ENCODE results near the gene POLR3A. TPM values are rescaled to one million over a fixed set of nuclear protein-coding genes. Genes with fewer than 3 reads are reported as not detected.
"Not testable (repeated sequence)": the region's sequence is repeated elsewhere in the genome, so short reads cannot be mapped to it uniquely, and the experiment has no call there.

POLR3A gene
- total RNA-seq, 1 donor from 2014 or later: 16.9 TPM

- intact Hi-C loops (cut with DNase I): no loop called here
- no peaks in the 10 kb centered on the region for H3K27me3 ChIP-seq
- TF ChIP-seq POLR2A (IDR thresholded peaks at IDR 0.05): no peak
- no peak for TF ChIP-seq POLR2AphosphoS5 (IDR thresholded peaks at IDR 0.05; ENCODE audit: insufficient read depth in 1 of 2, low read depth in 1 of 2)
- no peak for TF ChIP-seq CTCF (IDR thresholded peaks at IDR 0.05)
- DNase-seq (ENCODE audit: extremely low spot score in 2 of 2): no peak
- no peak overlapping the region for H3K27ac ChIP-seq
- H3K4me3 ChIP-seq: no peak overlapping the region
- H3K4me1 ChIP-seq: no peaks in the 10 kb centered on the region
- no peaks in the 10 kb centered on the region for H3K36me3 ChIP-seq
- no peaks in the 10 kb centered on the region for H3K9me3 ChIP-seq
Observed at GRCh38 chr10:78071140-78071856, 42.0 kb upstream of the POLR3A start.

- H3K4me1 ChIP-seq: no peaks in the 10 kb centered on the region
- TF ChIP-seq POLR2AphosphoS5 (IDR thresholded peaks at IDR 0.05; ENCODE audit: insufficient read depth in 1 of 2, low read depth in 1 of 2) (no peak), POLR2A (IDR thresholded peaks at IDR 0.05) (no peak), CTCF (IDR thresholded peaks at IDR 0.05) (no peak)
- intact Hi-C loops (cut with DNase I): no loop called here
Observed at GRCh38 chr10:78070726-78071125, 41.4 kb upstream of the POLR3A start.

GRCh38 chr10:78070064-78070463 is 40.7 kb upstream of the POLR3A start:
- H3K36me3 ChIP-seq; DNase-seq (ENCODE audit: extremely low spot score in 2 of 2); intact Hi-C loops (cut with DNase I); H3K9me3 ChIP-seq; H3K4me1 ChIP-seq; H3K4me3 ChIP-seq; H3K27ac ChIP-seq; H3K27me3 ChIP-seq: not testable (repeated sequence)

More at GRCh38 chr10:78070726-78071125, 41.4 kb upstream of the POLR3A start:
- Histone ChIP-seq H3K4me3 (no peak overlapping the region), H3K27me3 (no peaks in the 10 kb centered on the region), H3K27ac (no peak overlapping the region), H3K9me3 (no peaks in the 10 kb centered on the region), H3K36me3 (no peaks in the 10 kb centered on the region)
- DNase-seq (ENCODE audit: extremely low spot score in 2 of 2): no peak

- intact Hi-C loops (cut with DNase I): no loop called here
- no peak overlapping the region for H3K27ac ChIP-seq
- no peaks in the 10 kb centered on the region for H3K36me3 ChIP-seq
- H3K4me3 ChIP-seq: no peak overlapping the region
- no peaks in the 10 kb centered on the region for H3K9me3 ChIP-seq
- H3K27me3 ChIP-seq: no peaks in the 10 kb centered on the region
- no peak for TF ChIP-seq POLR2AphosphoS5 (IDR thresholded peaks at IDR 0.05; ENCODE audit: insufficient read depth in 1 of 2, low read depth in 1 of 2)
- TF ChIP-seq POLR2A (IDR thresholded peaks at IDR 0.05): no peak
- TF ChIP-seq CTCF (IDR thresholded peaks at IDR 0.05): no peak
- DNase-seq (ENCODE audit: extremely low spot score in 2 of 2): no peak
- no peaks in the 10 kb centered on the region for H3K4me1 ChIP-seq
Observed at GRCh38 chr10:78069151-78069550, 39.8 kb upstream of the POLR3A start.

- H3K9me3 ChIP-seq: no peaks in the 10 kb centered on the region
- H3K4me1 ChIP-seq: no peaks in the 10 kb centered on the region
- no peak for DNase-seq (ENCODE audit: extremely low spot score in 2 of 2)
- no peaks in the 10 kb centered on the region for H3K27me3 ChIP-seq
- no peak overlapping the region for H3K4me3 ChIP-seq
- TF ChIP-seq POLR2AphosphoS5 (IDR thresholded peaks at IDR 0.05; ENCODE audit: insufficient read depth in 1 of 2, low read depth in 1 of 2) (no peak), POLR2A (IDR thresholded peaks at IDR 0.05) (no peak), CTCF (IDR thresholded peaks at IDR 0.05) (no peak)
- intact Hi-C loops (cut with DNase I): no loop called here
- no peaks in the 10 kb centered on the region for H3K36me3 ChIP-seq
- no peak overlapping the region for H3K27ac ChIP-seq
Observed at GRCh38 chr10:78066728-78067430, 37.6 kb upstream of the POLR3A start.
